Lung (tissue), 12 donors: ENCODE data around the gene NLGN4Y. TPM values are rescaled to one million over a fixed set of nuclear protein-coding genes. Genes with fewer than 3 reads are reported as not detected.

Experiments
- ATAC-seq: fragments of 200-7000 bp; cut with Tn5 transposase; one replicate; pipeline ENCODE4 v1.9.1; 2020; ENCODE audit warnings: moderate number of reproducible peaks; ENCODE audit not compliant: insufficient read depth, low FRiP score
- DNase-seq, 3 donors: peaks; one replicate each; pipeline ENCODE4 v3.0.0-alpha.2; 2013 to 2017
- H3K27ac ChIP-seq, 2 donors: one replicate each; pipeline ENCODE4 v1.5.1; 2013; ENCODE audit warnings: mild to moderate bottlenecking in 2 of 2, moderate library complexity in 2 of 2, control low read depth in 1 of 2, inconsistent platforms in 1 of 2, low read depth in 1 of 2, low read length in 1 of 2
- H3K27me3 ChIP-seq, 3 donors: one replicate each; pipeline ENCODE4 v1.5.1; 2013; ENCODE audit warnings: low read length in 2 of 3; ENCODE audit not compliant: control insufficient read depth in 3 of 3, insufficient read depth in 3 of 3
- H3K36me3 ChIP-seq, 4 donors: one replicate each; pipeline ENCODE4 v1.5.1; 2013; ENCODE audit warnings: low read length in 4 of 4, mild to moderate bottlenecking in 1 of 4, moderate library complexity in 1 of 4; ENCODE audit not compliant: control insufficient read depth in 4 of 4, insufficient read depth in 4 of 4
- H3K4me1 ChIP-seq, 5 donors: one replicate each; pipeline ENCODE4 v1.5.1; 2013; ENCODE audit warnings: low read length in 5 of 5, mild to moderate bottlenecking in 2 of 5, moderate library complexity in 1 of 5; ENCODE audit not compliant: control insufficient read depth in 5 of 5, insufficient read depth in 5 of 5
- H3K4me3 ChIP-seq: one replicate; pipeline ENCODE4 v1.5.1; 2013; ENCODE audit warnings: mild to moderate bottlenecking, control low read depth, moderate library complexity
- H3K9ac ChIP-seq, 2 donors: one replicate each; pipeline ENCODE4 v1.5.1; 2013; ENCODE audit warnings: low read length in 2 of 2, control low read depth in 1 of 2; ENCODE audit not compliant: insufficient read depth in 1 of 2
- H3K9me3 ChIP-seq, 4 donors: one replicate each; pipeline ENCODE4 v1.5.1; 2013; ENCODE audit warnings: low read length in 3 of 4, mild to moderate bottlenecking in 1 of 4, moderate library complexity in 1 of 4; ENCODE audit not compliant: control insufficient read depth in 4 of 4, insufficient read depth in 3 of 4
- WGBS, 2 donors: extraction: QIAGEN DNeasy Blood & Tissue Kit; methylation state at CpG; one replicate each; pipeline ENCODE4 v1.1.7; 2013; 5-methylcytosine and 5-hydroxymethylcytosine counted together
- polyA plus RNA-seq, 2 donors: library from polyadenylated mRNA; stranded (reverse); fragments of 200-250 nt; gene quantifications; one replicate each; pipeline ENCODE4 v1.2.1, GENCODE V29; 2013
- total RNA-seq, 2 donors: library from RNA; depleted of rRNA in 1 of 2; stranded (reverse); fragments of >200 nt in 1 of 2; gene quantifications; one replicate each; pipeline ENCODE4 v1.2.1, GENCODE V29; 2014 to 2021
- TF ChIP-seq, protein P1 (sequence below): IDR thresholded peaks from 2 replicates; pipeline ENCODE4 v1.5.1; 2012; ENCODE audit warnings: mild to moderate bottlenecking; ENCODE audit errors: control extremely low read depth, extremely low read depth
- donor health status: control.
- donor health status: control.
- donor health status: Bipolar disorder and iron deficiency.
- donor health status: healthy.
- donor health status: DM: yes; HTN: yes; CAD: no.

The NLGN4Y gene
- total and polyA plus RNA-seq, 4 donors, result 0.06 to 1.5 TPM; not detected in 2

DNA sequence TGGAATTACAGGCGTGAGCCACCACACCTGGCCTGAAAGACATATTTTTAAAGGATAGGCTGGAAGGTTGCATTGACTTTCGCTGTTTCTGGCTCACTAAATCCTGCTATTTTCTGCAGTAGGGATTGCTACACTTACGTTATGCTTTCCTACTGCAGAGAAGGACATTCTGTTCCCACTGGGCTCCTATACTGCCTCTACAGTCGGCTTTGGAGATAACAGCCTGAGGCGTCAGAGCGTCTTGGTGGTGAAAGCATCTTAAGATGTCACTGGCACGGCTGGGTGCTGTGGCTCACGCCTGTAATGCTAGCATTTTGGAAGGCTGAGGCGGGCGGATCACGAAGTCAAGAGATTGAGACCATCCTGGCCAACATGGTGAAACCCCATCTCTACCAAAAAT, 77.0 kb downstream of the NLGN4Y start:
- ATAC-seq (no peak), DNase-seq (no peak)
- 88% methylated on average over 11 of the region's 11 CpGs; no CpG with 5 or more reads in 1 of the 2 donors for WGBS, 2 donors
- no peaks in the 10 kb centered on the region for H3K4me1 ChIP-seq
- no peak overlapping the region for H3K9ac ChIP-seq
- no peaks in the 10 kb centered on the region for H3K9me3 ChIP-seq
- TF ChIP-seq, protein P1, sequence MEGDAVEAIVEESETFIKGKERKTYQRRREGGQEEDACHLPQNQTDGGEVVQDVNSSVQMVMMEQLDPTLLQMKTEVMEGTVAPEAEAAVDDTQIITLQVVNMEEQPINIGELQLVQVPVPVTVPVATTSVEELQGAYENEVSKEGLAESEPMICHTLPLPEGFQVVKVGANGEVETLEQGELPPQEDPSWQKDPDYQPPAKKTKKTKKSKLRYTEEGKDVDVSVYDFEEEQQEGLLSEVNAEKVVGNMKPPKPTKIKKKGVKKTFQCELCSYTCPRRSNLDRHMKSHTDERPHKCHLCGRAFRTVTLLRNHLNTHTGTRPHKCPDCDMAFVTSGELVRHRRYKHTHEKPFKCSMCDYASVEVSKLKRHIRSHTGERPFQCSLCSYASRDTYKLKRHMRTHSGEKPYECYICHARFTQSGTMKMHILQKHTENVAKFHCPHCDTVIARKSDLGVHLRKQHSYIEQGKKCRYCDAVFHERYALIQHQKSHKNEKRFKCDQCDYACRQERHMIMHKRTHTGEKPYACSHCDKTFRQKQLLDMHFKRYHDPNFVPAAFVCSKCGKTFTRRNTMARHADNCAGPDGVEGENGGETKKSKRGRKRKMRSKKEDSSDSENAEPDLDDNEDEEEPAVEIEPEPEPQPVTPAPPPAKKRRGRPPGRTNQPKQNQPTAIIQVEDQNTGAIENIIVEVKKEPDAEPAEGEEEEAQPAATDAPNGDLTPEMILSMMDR, result no peak
- H3K4me3 ChIP-seq, result no peak overlapping the region
- H3K36me3 ChIP-seq, result no peaks in the 10 kb centered on the region
- no peaks in the 10 kb centered on the region for H3K27me3 ChIP-seq
- no peak overlapping the region for H3K27ac ChIP-seq

DNA sequence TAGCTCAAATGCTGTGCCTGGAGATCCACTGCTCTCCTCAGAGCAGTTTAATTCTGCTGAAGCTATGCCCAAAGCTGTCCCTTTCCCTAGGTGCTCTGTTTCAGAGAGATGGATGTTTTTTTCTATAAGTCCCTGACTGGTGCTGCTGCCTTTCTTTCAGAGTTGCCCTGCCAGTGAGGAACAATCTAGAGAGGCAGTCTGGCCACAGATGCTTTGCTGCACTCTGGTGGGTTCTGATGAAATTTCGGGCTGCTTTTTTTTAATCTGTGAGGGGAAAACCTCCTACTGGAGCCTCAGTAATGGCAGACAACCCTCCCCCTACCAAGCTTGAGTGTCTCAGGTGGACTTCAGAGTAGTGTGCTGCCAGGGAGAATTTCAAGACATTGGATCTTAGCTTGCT, 93.3 kb downstream of the NLGN4Y start:
- Histone ChIP-seq H3K4me1 (no peaks in the 10 kb centered on the region), H3K9ac (no peak overlapping the region), H3K27ac (no peak overlapping the region), H3K27me3 (no peaks in the 10 kb centered on the region), H3K36me3 (no peaks in the 10 kb centered on the region), H3K4me3 (no peak overlapping the region), H3K9me3 (no peaks in the 10 kb centered on the region)
- ATAC-seq (no peak), DNase-seq (no peak)
- TF ChIP-seq, protein P1, result no peak
- WGBS, 2 donors, result 58% methylated on average over 1 of the region's 1 CpG; no CpG with 5 or more reads in 1 of the 2 donors

DNA sequence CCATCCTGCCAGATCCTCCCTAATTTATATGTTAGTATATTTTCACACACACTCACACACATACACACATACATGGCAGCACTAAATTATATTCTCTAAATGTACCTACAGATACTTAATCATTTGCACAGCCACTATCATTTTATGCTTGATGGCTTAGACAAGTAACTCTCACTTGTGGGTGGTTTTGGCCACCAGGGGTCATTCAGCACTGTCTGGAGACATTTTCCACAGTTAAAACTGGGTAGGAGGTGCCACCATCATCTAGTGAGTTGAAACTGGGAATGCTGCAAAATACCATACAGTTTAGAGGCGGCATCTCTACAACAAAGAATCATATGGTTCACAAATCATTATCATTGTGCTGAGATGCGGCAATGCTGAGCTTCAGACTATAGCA, 94.2 kb downstream of the NLGN4Y start:
- no peaks in the 10 kb centered on the region for H3K36me3 ChIP-seq
- no peak overlapping the region for H3K27ac ChIP-seq
- no peak overlapping the region for H3K4me3 ChIP-seq
- no peaks in the 10 kb centered on the region for H3K4me1 ChIP-seq
- H3K9me3 ChIP-seq, result no peaks in the 10 kb centered on the region
- TF ChIP-seq, protein P1, result no peak
- no peaks in the 10 kb centered on the region for H3K27me3 ChIP-seq
- no peak for DNase-seq
- H3K9ac ChIP-seq, result no peak overlapping the region
- ATAC-seq, result no peak
- 94% methylated on average over 2 of the region's 2 CpGs; no CpG with 5 or more reads in 1 of the 2 donors for WGBS, 2 donors

DNA sequence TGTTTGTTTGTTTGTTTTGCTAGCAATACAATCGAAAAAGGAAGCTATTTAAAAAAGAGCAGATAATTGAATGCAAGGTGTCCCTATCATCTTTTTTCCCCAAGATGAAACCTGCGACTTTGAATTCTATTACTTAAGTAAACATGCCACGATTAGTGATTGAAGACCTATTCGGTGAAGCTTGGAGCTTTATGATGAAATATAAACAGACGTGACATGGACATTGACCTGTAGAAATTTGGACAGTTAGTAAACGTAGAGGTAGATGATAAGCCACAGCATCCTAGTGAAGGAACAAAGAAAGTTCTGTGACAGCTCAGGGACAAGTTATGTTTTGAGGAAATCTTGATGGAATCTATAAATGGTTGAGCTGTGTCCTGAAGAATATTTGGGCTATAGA, 103.9 kb downstream of the NLGN4Y start:
- Histone ChIP-seq H3K27ac (no peak overlapping the region), H3K9me3 (no peaks in the 10 kb centered on the region), H3K4me1 (no peaks in the 10 kb centered on the region), H3K9ac (no peak overlapping the region), H3K4me3 (no peak overlapping the region), H3K27me3 (no peaks in the 10 kb centered on the region), H3K36me3 (no peaks in the 10 kb centered on the region)
- DNase-seq, result no peak
- no peak for ATAC-seq
- WGBS, 2 donors, result 84% methylated on average over 6 of the region's 6 CpGs; no CpG with 5 or more reads in 1 of the 2 donors
- TF ChIP-seq, protein P1, result no peak
